Neural cell (in vitro differentiated cells): ENCODE data around the gene MYBPC2.

Source experiments
- POLR2AphosphoS5 ChIP-seq: IDR thresholded peaks from 2 replicates; pipeline ENCODE4 v1.6.1; 2012
- TF ChIP-seq, protein P1 (sequence below): fragments of 450-650 bp; IDR thresholded peaks from 2 replicates; pipeline ENCODE4 v1.5.1; 2014; ENCODE audit warnings: antibody characterized with exemption, mild to moderate bottlenecking, moderate library complexity; ENCODE audit not compliant: poor library complexity, severe bottlenecking
- TF ChIP-seq, protein P2 (sequence below): IDR thresholded peaks from 2 replicates; pipeline ENCODE4 v1.6.1; 2012; ENCODE audit warnings: borderline replicate concordance

GRCh38 chr19:50457300-50457699, 24.6 kb downstream of the MYBPC2 start:
- TF ChIP-seq, protein P1, sequence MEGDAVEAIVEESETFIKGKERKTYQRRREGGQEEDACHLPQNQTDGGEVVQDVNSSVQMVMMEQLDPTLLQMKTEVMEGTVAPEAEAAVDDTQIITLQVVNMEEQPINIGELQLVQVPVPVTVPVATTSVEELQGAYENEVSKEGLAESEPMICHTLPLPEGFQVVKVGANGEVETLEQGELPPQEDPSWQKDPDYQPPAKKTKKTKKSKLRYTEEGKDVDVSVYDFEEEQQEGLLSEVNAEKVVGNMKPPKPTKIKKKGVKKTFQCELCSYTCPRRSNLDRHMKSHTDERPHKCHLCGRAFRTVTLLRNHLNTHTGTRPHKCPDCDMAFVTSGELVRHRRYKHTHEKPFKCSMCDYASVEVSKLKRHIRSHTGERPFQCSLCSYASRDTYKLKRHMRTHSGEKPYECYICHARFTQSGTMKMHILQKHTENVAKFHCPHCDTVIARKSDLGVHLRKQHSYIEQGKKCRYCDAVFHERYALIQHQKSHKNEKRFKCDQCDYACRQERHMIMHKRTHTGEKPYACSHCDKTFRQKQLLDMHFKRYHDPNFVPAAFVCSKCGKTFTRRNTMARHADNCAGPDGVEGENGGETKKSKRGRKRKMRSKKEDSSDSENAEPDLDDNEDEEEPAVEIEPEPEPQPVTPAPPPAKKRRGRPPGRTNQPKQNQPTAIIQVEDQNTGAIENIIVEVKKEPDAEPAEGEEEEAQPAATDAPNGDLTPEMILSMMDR = no peak
- TF ChIP-seq, protein P2, sequence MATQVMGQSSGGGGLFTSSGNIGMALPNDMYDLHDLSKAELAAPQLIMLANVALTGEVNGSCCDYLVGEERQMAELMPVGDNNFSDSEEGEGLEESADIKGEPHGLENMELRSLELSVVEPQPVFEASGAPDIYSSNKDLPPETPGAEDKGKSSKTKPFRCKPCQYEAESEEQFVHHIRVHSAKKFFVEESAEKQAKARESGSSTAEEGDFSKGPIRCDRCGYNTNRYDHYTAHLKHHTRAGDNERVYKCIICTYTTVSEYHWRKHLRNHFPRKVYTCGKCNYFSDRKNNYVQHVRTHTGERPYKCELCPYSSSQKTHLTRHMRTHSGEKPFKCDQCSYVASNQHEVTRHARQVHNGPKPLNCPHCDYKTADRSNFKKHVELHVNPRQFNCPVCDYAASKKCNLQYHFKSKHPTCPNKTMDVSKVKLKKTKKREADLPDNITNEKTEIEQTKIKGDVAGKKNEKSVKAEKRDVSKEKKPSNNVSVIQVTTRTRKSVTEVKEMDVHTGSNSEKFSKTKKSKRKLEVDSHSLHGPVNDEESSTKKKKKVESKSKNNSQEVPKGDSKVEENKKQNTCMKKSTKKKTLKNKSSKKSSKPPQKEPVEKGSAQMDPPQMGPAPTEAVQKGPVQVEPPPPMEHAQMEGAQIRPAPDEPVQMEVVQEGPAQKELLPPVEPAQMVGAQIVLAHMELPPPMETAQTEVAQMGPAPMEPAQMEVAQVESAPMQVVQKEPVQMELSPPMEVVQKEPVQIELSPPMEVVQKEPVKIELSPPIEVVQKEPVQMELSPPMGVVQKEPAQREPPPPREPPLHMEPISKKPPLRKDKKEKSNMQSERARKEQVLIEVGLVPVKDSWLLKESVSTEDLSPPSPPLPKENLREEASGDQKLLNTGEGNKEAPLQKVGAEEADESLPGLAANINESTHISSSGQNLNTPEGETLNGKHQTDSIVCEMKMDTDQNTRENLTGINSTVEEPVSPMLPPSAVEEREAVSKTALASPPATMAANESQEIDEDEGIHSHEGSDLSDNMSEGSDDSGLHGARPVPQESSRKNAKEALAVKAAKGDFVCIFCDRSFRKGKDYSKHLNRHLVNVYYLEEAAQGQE = no peak
- TF ChIP-seq POLR2AphosphoS5 = no peak
